ENCODE results near the gene FILIP1L.

DNA sequence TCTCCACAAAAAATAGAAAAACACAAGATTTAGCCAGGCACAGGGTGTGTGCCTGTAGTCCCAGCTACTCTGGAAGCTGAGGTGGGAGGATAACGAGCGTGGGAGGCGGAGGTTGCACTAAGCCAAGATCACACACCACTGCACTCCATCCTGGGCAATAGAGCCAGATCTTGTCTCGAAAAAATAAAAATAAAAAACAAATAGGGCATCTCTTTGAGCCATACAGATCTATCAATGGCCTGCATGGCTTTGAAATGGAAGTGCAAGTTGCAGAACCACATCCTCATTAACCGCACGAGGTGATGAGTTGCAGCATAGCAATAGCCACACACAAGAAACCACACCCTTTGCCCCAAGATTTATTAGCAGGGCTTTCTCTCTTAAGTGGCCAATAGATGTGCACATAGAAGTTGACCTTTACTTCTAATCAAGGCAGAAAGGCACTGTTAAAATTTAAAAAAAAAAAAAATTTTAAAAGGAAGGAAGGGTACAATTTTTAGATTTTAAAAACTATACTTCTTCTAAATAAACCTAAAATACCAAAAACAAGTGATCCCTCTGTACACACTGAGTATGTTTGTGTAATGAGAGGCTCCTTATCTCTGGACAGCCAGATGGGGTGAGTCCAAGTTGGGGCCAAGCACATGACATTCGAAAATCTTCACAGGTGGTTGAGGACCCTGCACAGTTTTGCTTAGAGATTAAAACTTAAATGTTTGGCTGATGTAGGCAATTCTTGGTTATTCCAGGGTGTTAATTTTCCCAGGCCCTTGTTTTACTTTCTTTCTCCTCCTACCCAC lies 53.4 kb downstream of the FILIP1L start:
- TF ChIP-seq, protein P1, sequence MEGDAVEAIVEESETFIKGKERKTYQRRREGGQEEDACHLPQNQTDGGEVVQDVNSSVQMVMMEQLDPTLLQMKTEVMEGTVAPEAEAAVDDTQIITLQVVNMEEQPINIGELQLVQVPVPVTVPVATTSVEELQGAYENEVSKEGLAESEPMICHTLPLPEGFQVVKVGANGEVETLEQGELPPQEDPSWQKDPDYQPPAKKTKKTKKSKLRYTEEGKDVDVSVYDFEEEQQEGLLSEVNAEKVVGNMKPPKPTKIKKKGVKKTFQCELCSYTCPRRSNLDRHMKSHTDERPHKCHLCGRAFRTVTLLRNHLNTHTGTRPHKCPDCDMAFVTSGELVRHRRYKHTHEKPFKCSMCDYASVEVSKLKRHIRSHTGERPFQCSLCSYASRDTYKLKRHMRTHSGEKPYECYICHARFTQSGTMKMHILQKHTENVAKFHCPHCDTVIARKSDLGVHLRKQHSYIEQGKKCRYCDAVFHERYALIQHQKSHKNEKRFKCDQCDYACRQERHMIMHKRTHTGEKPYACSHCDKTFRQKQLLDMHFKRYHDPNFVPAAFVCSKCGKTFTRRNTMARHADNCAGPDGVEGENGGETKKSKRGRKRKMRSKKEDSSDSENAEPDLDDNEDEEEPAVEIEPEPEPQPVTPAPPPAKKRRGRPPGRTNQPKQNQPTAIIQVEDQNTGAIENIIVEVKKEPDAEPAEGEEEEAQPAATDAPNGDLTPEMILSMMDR (IDR thresholded peaks at IDR 0.05) = no peak
- no peak for TF ChIP-seq POLR2A (IDR thresholded peaks at IDR 0.05)

All from adrenal gland (tissue), 5 donors.